Endodermal cell (in vitro differentiated cells): ENCODE measurements around the gene PTPRM. TPM values are rescaled to one million over a fixed set of nuclear protein-coding genes. Genes with fewer than 3 reads are reported as not detected.

ENCODE experiments used
- DNase-seq: peaks from one replicate; pipeline ENCODE4 v3.0.0-alpha.2; 2017
- H3K27ac ChIP-seq: 2 replicates; pipeline ENCODE4 v1.5.1; 2013; ENCODE audit warnings: mild to moderate bottlenecking, low read depth, low read length, moderate library complexity
- H3K27me3 ChIP-seq: 2 replicates; pipeline ENCODE4 v1.6.1; 2013; ENCODE audit warnings: mild to moderate bottlenecking, low read length, moderate library complexity; ENCODE audit not compliant: insufficient read depth, control insufficient read depth, poor library complexity, severe bottlenecking
- H3K36me3 ChIP-seq: 2 replicates; pipeline ENCODE4 v1.7.0; 2013; ENCODE audit warnings: mild to moderate bottlenecking, low read length, moderate library complexity; ENCODE audit not compliant: control insufficient read depth, insufficient read depth
- H3K4me1 ChIP-seq: one replicate; pipeline ENCODE4 v1.7.0; 2013; ENCODE audit warnings: low read length; ENCODE audit not compliant: control insufficient read depth, insufficient read depth
- H3K4me3 ChIP-seq: 2 replicates; pipeline ENCODE4 v1.5.1; 2013; ENCODE audit warnings: mild to moderate bottlenecking, low read length, moderate library complexity
- H3K9ac ChIP-seq: 2 replicates; pipeline ENCODE4 v1.6.1; 2013; ENCODE audit warnings: mild to moderate bottlenecking, low read length, moderate library complexity; ENCODE audit not compliant: poor library complexity, severe bottlenecking; ENCODE audit errors: extremely low read depth
- H3K9me3 ChIP-seq: 2 replicates; pipeline ENCODE4 v1.6.1; 2013; ENCODE audit warnings: mild to moderate bottlenecking, low read length, moderate library complexity; ENCODE audit not compliant: control insufficient read depth
- H3K27ac Mint-ChIP-seq: 2 replicates; pipeline ENCODE4 v1.8.0; 2020; ENCODE audit warnings: mixed read lengths
- H3K27me3 Mint-ChIP-seq: 2 replicates; pipeline ENCODE4 v1.8.0; 2021; ENCODE audit warnings: mild to moderate bottlenecking, mixed read lengths; ENCODE audit not compliant: insufficient read depth
- H3K36me3 Mint-ChIP-seq: 2 replicates; pipeline ENCODE4 v1.8.0; 2020; ENCODE audit warnings: low read depth, mixed read lengths
- H3K4me1 Mint-ChIP-seq: 2 replicates; pipeline ENCODE4 v1.8.0; 2020; ENCODE audit warnings: mixed read lengths
- H3K4me3 Mint-ChIP-seq: 2 replicates; pipeline ENCODE4 v1.8.0; 2020; ENCODE audit warnings: mild to moderate bottlenecking, moderate library complexity, mixed read lengths
- H3K9me3 Mint-ChIP-seq: 2 replicates; pipeline ENCODE4 v1.8.0; 2020; ENCODE audit warnings: mild to moderate bottlenecking, mixed read lengths
- CTCF ChIP-seq: fragments of 200-600 bp; sonication (generic); conservative IDR thresholded peaks from 2 replicates; pipeline ENCODE4 v1.5.0; 2021; ENCODE audit warnings: antibody characterized with exemption, mild to moderate bottlenecking
- WGBS, 2 experiments: methylation state at CpG; one replicate each; pipeline versions ENCODE4 v1.1.5 to v1.1.7; 2013; ENCODE audit warnings: missing lambda C conversion rate in 2 of 2, mixed read lengths in 1 of 2; ENCODE audit not compliant: insufficient coverage in 1 of 2, insufficient read length in 1 of 2; 5-methylcytosine and 5-hydroxymethylcytosine counted together
- total RNA-seq, 2 donors: library from RNA; stranded (reverse); fragmentation: NEBNext Ultra II Directional in 1 of 2; extraction: Animal tissue kit (Norgen Biotek cat#: 25700) in 1 of 2; gene quantifications; 2 replicates in 1 of 2; 3 replicates in 1 of 2; pipeline ENCODE4 v1.2.1, GENCODE V29; 2021

The PTPRM gene
- total RNA-seq, 2 donors from 2014 or later = 47.2 to 57.6 TPM

GRCh38 chr18:7662866-7663265 is 95.8 kb downstream of the PTPRM start:
- no peaks in the 10 kb centered on the region for H3K36me3 Mint-ChIP-seq
- no peak overlapping the region for H3K9ac ChIP-seq
- no peak overlapping the region for H3K4me3 Mint-ChIP-seq
- H3K4me1 ChIP-seq = peaks cover 4% of the 10 kb centered on the region
- peaks cover 17% of the 10 kb centered on the region for H3K4me1 Mint-ChIP-seq
- 93 to 100% methylated on average over 1 to 2 of the region's 2 CpGs for WGBS, 2 experiments
- no peaks in the 10 kb centered on the region for H3K27me3 Mint-ChIP-seq
- no peaks in the 10 kb centered on the region for H3K9me3 Mint-ChIP-seq
- no peak for DNase-seq
- H3K27me3 ChIP-seq = no peaks in the 10 kb centered on the region
- no peak overlapping the region for H3K4me3 ChIP-seq
- no peak overlapping the region for H3K27ac Mint-ChIP-seq
- TF ChIP-seq CTCF = no peak
- no peaks in the 10 kb centered on the region for H3K9me3 ChIP-seq
- H3K27ac ChIP-seq = no peak overlapping the region
- H3K36me3 ChIP-seq = peaks cover 13% of the 10 kb centered on the region

GRCh38 chr18:7663366-7664312 is 96.5 kb downstream of the PTPRM start:
- 93 to 100% methylated on average over 3 to 11 of the region's 11 CpGs for WGBS, 2 experiments
- Histone ChIP-seq H3K27me3 (no peaks in the 10 kb centered on the region), H3K4me3 (no peak overlapping the region), H3K9ac (no peak overlapping the region), H3K36me3 (peaks cover 13% of the 10 kb centered on the region), H3K27ac (no peak overlapping the region), H3K9me3 (no peaks in the 10 kb centered on the region), H3K4me1 (no peaks in the 10 kb centered on the region)
- no peak for TF ChIP-seq CTCF
- peak overlapping the region; percentile 56 for H3K27ac Mint-ChIP-seq
- H3K27me3 Mint-ChIP-seq = no peaks in the 10 kb centered on the region
- H3K4me3 Mint-ChIP-seq = no peak overlapping the region
- no peaks in the 10 kb centered on the region for H3K9me3 Mint-ChIP-seq
- DNase-seq = no peak
- peaks cover 16% of the 10 kb centered on the region for H3K4me1 Mint-ChIP-seq
- no peaks in the 10 kb centered on the region for H3K36me3 Mint-ChIP-seq

- no peak for DNase-seq
Measured at GRCh38 chr18:7666195-7666776, 99.2 kb downstream of the PTPRM start.

More at GRCh38 chr18:7666195-7666776, 99.2 kb downstream of the PTPRM start:
- H3K27ac ChIP-seq = peak overlapping the region; percentile 19
- 0 to 39% methylated on average over 1 to 4 of the region's 4 CpGs for WGBS, 2 experiments
- no peaks in the 10 kb centered on the region for H3K4me1 ChIP-seq
- peaks cover 14% of the 10 kb centered on the region for H3K4me1 Mint-ChIP-seq
- H3K27me3 Mint-ChIP-seq = no peaks in the 10 kb centered on the region
- H3K9me3 Mint-ChIP-seq = no peaks in the 10 kb centered on the region
- H3K4me3 Mint-ChIP-seq = no peak overlapping the region
- peaks cover 12% of the 10 kb centered on the region for H3K36me3 ChIP-seq
- H3K9ac ChIP-seq = no peak overlapping the region
- H3K27ac Mint-ChIP-seq = peak overlapping the region; percentile 32
- no peaks in the 10 kb centered on the region for H3K36me3 Mint-ChIP-seq
- peak; percentile 66 for TF ChIP-seq CTCF
- H3K4me3 ChIP-seq = no peak overlapping the region
- no peaks in the 10 kb centered on the region for H3K27me3 ChIP-seq
- H3K9me3 ChIP-seq = no peaks in the 10 kb centered on the region
